Type B pancreatic cell (in vitro differentiated cells): ENCODE results near the gene CSNK1G3. TPM values are rescaled to one million over a fixed set of nuclear protein-coding genes. Genes with fewer than 3 reads are reported as not detected.

ENCODE experiments used
- DNase-seq: peaks from one replicate; pipeline ENCODE4 v3.0.0; 2021; ENCODE audit warnings: mixed read lengths; ENCODE audit not compliant: unreplicated experiment; ENCODE audit errors: extremely low spot score
- H3K27ac Mint-ChIP-seq: 2 replicates; pipeline ENCODE4 v1.8.0; 2021; ENCODE audit warnings: mild to moderate bottlenecking, mixed read lengths
- H3K27me3 Mint-ChIP-seq: 2 replicates; pipeline ENCODE4 v1.8.0; 2021; ENCODE audit warnings: mixed read lengths
- H3K36me3 Mint-ChIP-seq: 2 replicates; pipeline ENCODE4 v1.8.0; 2021; ENCODE audit warnings: mixed read lengths
- H3K4me1 Mint-ChIP-seq: one replicate; pipeline ENCODE4 v1.8.0; 2021; ENCODE audit warnings: mixed read lengths; ENCODE audit not compliant: unreplicated experiment
- H3K4me3 Mint-ChIP-seq: 2 replicates; pipeline ENCODE4 v1.8.0; 2021; ENCODE audit warnings: mild to moderate bottlenecking, mixed read lengths
- H3K9me3 Mint-ChIP-seq: 2 replicates; pipeline ENCODE4 v1.8.0; 2021; ENCODE audit warnings: mixed read lengths
- CTCF ChIP-seq: fragments of 200-600 bp; sonication (generic); conservative IDR thresholded peaks from 2 replicates; pipeline ENCODE4 v1.5.0; 2021; ENCODE audit warnings: antibody characterized with exemption, mild to moderate bottlenecking
- total RNA-seq: library from RNA; stranded (reverse); gene quantifications from 2 replicates; pipeline ENCODE4 v1.2.1, GENCODE V29; 2021; ENCODE audit warnings: low replicate concordance

Gene CSNK1G3
- total RNA-seq, 1 donor from 2014 or later, result 43.6 TPM

- no peak for TF ChIP-seq CTCF
- no peaks in the 10 kb centered on the region for H3K4me1 Mint-ChIP-seq
Measured at GRCh38 chr5:123598028-123598689, 86.2 kb downstream of the CSNK1G3 start.

GRCh38 chr5:123599171-123599570, 87.2 kb downstream of the CSNK1G3 start:
- H3K36me3 Mint-ChIP-seq, result peaks cover 17% of the 10 kb centered on the region
- no peaks in the 10 kb centered on the region for H3K9me3 Mint-ChIP-seq
- H3K4me1 Mint-ChIP-seq, result no peaks in the 10 kb centered on the region
- no peaks in the 10 kb centered on the region for H3K27me3 Mint-ChIP-seq
- no peak for TF ChIP-seq CTCF
- H3K27ac Mint-ChIP-seq, result no peak overlapping the region
- H3K4me3 Mint-ChIP-seq, result no peak overlapping the region
- no peak for DNase-seq

More at GRCh38 chr5:123598028-123598689, 86.2 kb downstream of the CSNK1G3 start:
- DNase-seq, result no peak
- no peak overlapping the region for H3K4me3 Mint-ChIP-seq
- H3K9me3 Mint-ChIP-seq, result no peaks in the 10 kb centered on the region
- H3K36me3 Mint-ChIP-seq, result peaks cover 13% of the 10 kb centered on the region
- H3K27ac Mint-ChIP-seq, result no peak overlapping the region
- no peaks in the 10 kb centered on the region for H3K27me3 Mint-ChIP-seq

- TF ChIP-seq CTCF, result no peak
- Mint-ChIP-seq H3K4me3 (no peak overlapping the region), H3K4me1 (no peaks in the 10 kb centered on the region), H3K27ac (no peak overlapping the region), H3K27me3 (no peaks in the 10 kb centered on the region), H3K36me3 (peaks cover 20% of the 10 kb centered on the region), H3K9me3 (no peaks in the 10 kb centered on the region)
- DNase-seq, result no peak
Measured at GRCh38 chr5:123601610-123602009, 89.6 kb downstream of the CSNK1G3 start.

GRCh38 chr5:123605822-123606221, 93.8 kb downstream of the CSNK1G3 start:
- no peaks in the 10 kb centered on the region for H3K27me3 Mint-ChIP-seq
- no peak for TF ChIP-seq CTCF
- H3K36me3 Mint-ChIP-seq, result peaks cover 10% of the 10 kb centered on the region
- no peaks in the 10 kb centered on the region for H3K4me1 Mint-ChIP-seq
- no peak for DNase-seq
- H3K9me3 Mint-ChIP-seq, result no peaks in the 10 kb centered on the region
- no peak overlapping the region for H3K27ac Mint-ChIP-seq
- no peak overlapping the region for H3K4me3 Mint-ChIP-seq

- H3K9me3 Mint-ChIP-seq, result no peaks in the 10 kb centered on the region
- no peak for TF ChIP-seq CTCF
- no peak overlapping the region for H3K4me3 Mint-ChIP-seq
- no peak overlapping the region for H3K27ac Mint-ChIP-seq
- H3K4me1 Mint-ChIP-seq, result no peaks in the 10 kb centered on the region
- DNase-seq, result no peak
- peaks cover 8% of the 10 kb centered on the region for H3K36me3 Mint-ChIP-seq
- no peaks in the 10 kb centered on the region for H3K27me3 Mint-ChIP-seq
Measured at GRCh38 chr5:123610209-123610608, 98.2 kb downstream of the CSNK1G3 start.
